ENCODE measurements around the gene ALOX15. TPM values are rescaled to one million over a fixed set of nuclear protein-coding genes. Genes with fewer than 3 reads are reported as not detected.

Gene ALOX15
- polyA plus RNA-seq, 1 donor from 2014 or later, result 0.12 TPM

- Histone ChIP-seq H3K9ac (ENCODE audit: low read length) (no peak overlapping the region), H3F3A (ENCODE audit: insufficient read depth, low read length, poor library complexity, severe bottlenecking) (no peaks in the 10 kb centered on the region), H2AFZ (ENCODE audit: low read depth, low read length) (no peak overlapping the region), H3K9me2 (ENCODE audit: insufficient read depth, low read length) (no peaks in the 10 kb centered on the region), H3K79me2 (replicated peaks; ENCODE audit: insufficient read depth, low read length) (no peaks in the 10 kb centered on the region), H3K27me3 (ENCODE audit: insufficient read depth, low read depth, low read length) (no peaks in the 10 kb centered on the region), H3K9me3 (ENCODE audit: low read length) (no peaks in the 10 kb centered on the region), H4K20me1 (ENCODE audit: insufficient read depth) (no peaks in the 10 kb centered on the region), H3K4me3 (ENCODE audit: low read length) (no peak overlapping the region), H3K36me3 (ENCODE audit: insufficient read depth, low read length) (no peaks in the 10 kb centered on the region), H3K27ac (ENCODE audit: low read length) (no peak overlapping the region), H3K4me2 (ENCODE audit: low read length) (no peak overlapping the region)
- TF ChIP-seq TAF1 (IDR thresholded peaks at IDR 0.05; ENCODE audit: low read depth) (no peak), RAD21 (conservative IDR thresholded peaks at IDR 0.05) (no peak), SMC3 (conservative IDR thresholded peaks at IDR 0.05; ENCODE audit: poor library complexity) (no peak), EP300 (conservative IDR thresholded peaks at IDR 0.05; ENCODE audit: poor library complexity, severe bottlenecking) (no peak), CTCF (IDR thresholded peaks at IDR 0.05; ENCODE audit: poor library complexity, severe bottlenecking) (no peak), EZH2 (IDR thresholded peaks at IDR 0.05; ENCODE audit: borderline replicate concordance, insufficient read depth, low read length, poor library complexity, severe bottlenecking) (no peak), POLR2AphosphoS5 (IDR thresholded peaks at IDR 0.05) (no peak)
Measured at GRCh38 chr17:4676791-4677190, 35.3 kb upstream of the ALOX15 start.

- Histone ChIP-seq H3K79me2 (replicated peaks; ENCODE audit: insufficient read depth, low read length) (no peaks in the 10 kb centered on the region), H3K9ac (ENCODE audit: low read length) (no peak overlapping the region), H3F3A (ENCODE audit: insufficient read depth, low read length, poor library complexity, severe bottlenecking) (no peaks in the 10 kb centered on the region), H3K9me2 (ENCODE audit: insufficient read depth, low read length) (no peaks in the 10 kb centered on the region), H4K20me1 (ENCODE audit: insufficient read depth) (no peaks in the 10 kb centered on the region), H3K4me2 (ENCODE audit: low read length) (no peak overlapping the region), H3K4me3 (ENCODE audit: low read length) (no peak overlapping the region), H3K36me3 (ENCODE audit: insufficient read depth, low read length) (no peaks in the 10 kb centered on the region), H3K27ac (ENCODE audit: low read length) (no peak overlapping the region), H2AFZ (ENCODE audit: low read depth, low read length) (no peak overlapping the region), H3K27me3 (ENCODE audit: insufficient read depth, low read depth, low read length) (no peaks in the 10 kb centered on the region), H3K9me3 (ENCODE audit: low read length) (no peaks in the 10 kb centered on the region)
- TF ChIP-seq POLR2AphosphoS5 (IDR thresholded peaks at IDR 0.05), result no peak
- no peak for TF ChIP-seq RAD21 (conservative IDR thresholded peaks at IDR 0.05)
- no peak for TF ChIP-seq MXI1 (conservative IDR thresholded peaks at IDR 0.05; ENCODE audit: poor library complexity, severe bottlenecking)
- TF ChIP-seq SMC3 (conservative IDR thresholded peaks at IDR 0.05; ENCODE audit: poor library complexity), result no peak
- no peak for TF ChIP-seq EZH2 (IDR thresholded peaks at IDR 0.05; ENCODE audit: borderline replicate concordance, insufficient read depth, low read length, poor library complexity, severe bottlenecking)
- no peak for TF ChIP-seq TAF1 (IDR thresholded peaks at IDR 0.05; ENCODE audit: low read depth)
- no peak for TF ChIP-seq REST (IDR thresholded peaks at IDR 0.05; ENCODE audit: borderline replicate concordance)
- no peak for TF ChIP-seq CTCF (IDR thresholded peaks at IDR 0.05; ENCODE audit: poor library complexity, severe bottlenecking)
- no peak for TF ChIP-seq EP300 (conservative IDR thresholded peaks at IDR 0.05; ENCODE audit: poor library complexity, severe bottlenecking)
Measured at GRCh38 chr17:4675791-4676190, 34.3 kb upstream of the ALOX15 start.

All from neural cell (in vitro differentiated cells).